Liver (tissue), 9 donors: ENCODE data around the gene A1CF. TPM values are rescaled to one million over a fixed set of nuclear protein-coding genes. Genes with fewer than 3 reads are reported as not detected.

Source experiments
- DNase-seq: peaks from one replicate; pipeline ENCODE4 v3.0.0-alpha.2; 2017; ENCODE audit warnings: low spot score
- H3K27ac ChIP-seq, 2 donors: one replicate each; pipeline ENCODE4 v1.7.0; 2013; ENCODE audit warnings: inconsistent platforms in 2 of 2, low read length in 2 of 2, control low read depth in 1 of 2, low read depth in 1 of 2, mild to moderate bottlenecking in 1 of 2
- H3K27me3 ChIP-seq, 4 donors: one replicate each; pipeline versions ENCODE4 v1.6.1 to v1.7.0; 2013; ENCODE audit warnings: low read length in 3 of 4, inconsistent platforms in 1 of 4, mild to moderate bottlenecking in 1 of 4, moderate library complexity in 1 of 4; ENCODE audit not compliant: control insufficient read depth in 4 of 4, insufficient read depth in 4 of 4
- H3K36me3 ChIP-seq, 4 donors: one replicate each; pipeline versions ENCODE4 v1.6.1 to v1.7.0; 2013; ENCODE audit warnings: low read length in 3 of 4, mild to moderate bottlenecking in 3 of 4, low read depth in 1 of 4, moderate library complexity in 1 of 4; ENCODE audit not compliant: control insufficient read depth in 4 of 4, insufficient read depth in 3 of 4
- H3K4me1 ChIP-seq, 4 donors: one replicate each; pipeline versions ENCODE4 v1.6.1 to v1.7.0; 2013; ENCODE audit warnings: low read length in 3 of 4, mild to moderate bottlenecking in 3 of 4, moderate library complexity in 1 of 4; ENCODE audit not compliant: control insufficient read depth in 4 of 4, insufficient read depth in 4 of 4
- H3K4me3 ChIP-seq, 3 donors: one replicate each; pipeline versions ENCODE4 v1.6.1 to v1.7.0; 2013; ENCODE audit warnings: low read length in 3 of 3, control low read depth in 1 of 3, low read depth in 1 of 3, mild to moderate bottlenecking in 1 of 3
- H3K9ac ChIP-seq, 2 donors: one replicate each; pipeline ENCODE4 v1.7.0; 2013; ENCODE audit warnings: low read length in 2 of 2, mild to moderate bottlenecking in 2 of 2, moderate library complexity in 2 of 2, control low read depth in 1 of 2, low read depth in 1 of 2
- H3K9me3 ChIP-seq, 4 donors: one replicate each; pipeline versions ENCODE4 v1.6.1 to v1.7.0; 2013; ENCODE audit warnings: low read length in 3 of 4; ENCODE audit not compliant: control insufficient read depth in 4 of 4
- EGR1 ChIP-seq, 2 donors: IDR thresholded peaks; 2 replicates each; pipeline ENCODE4 v1.6.1; 2016 to 2018; ENCODE audit warnings: antibody characterized with exemption in 2 of 2, low read depth in 2 of 2
- FOXA1 ChIP-seq: IDR thresholded peaks from 2 replicates; pipeline ENCODE4 v1.6.1; 2016; ENCODE audit warnings: antibody characterized with exemption
- FOXA2 ChIP-seq: IDR thresholded peaks from 2 replicates; pipeline ENCODE4 v1.6.1; 2016; ENCODE audit warnings: antibody characterized with exemption
- GABPA ChIP-seq, 2 donors: IDR thresholded peaks in 1 of 2; conservative IDR thresholded peaks in 1 of 2; 2 replicates each; pipeline ENCODE4 v1.6.1; 2016; ENCODE audit warnings: antibody characterized with exemption in 2 of 2, mild to moderate bottlenecking in 1 of 2, moderate library complexity in 1 of 2
- HNF4A ChIP-seq, 2 donors: conservative IDR thresholded peaks; 2 replicates each; pipeline ENCODE4 v1.6.1; 2016; ENCODE audit warnings: antibody characterized with exemption in 2 of 2, mild to moderate bottlenecking in 2 of 2
- HNF4G ChIP-seq: IDR thresholded peaks from 2 replicates; pipeline ENCODE4 v1.6.1; 2016; ENCODE audit warnings: antibody characterized with exemption
- JUND ChIP-seq, 2 donors: IDR thresholded peaks; 2 replicates each; pipeline ENCODE4 v1.6.1; 2016; ENCODE audit warnings: antibody characterized with exemption in 2 of 2
- NR2F2 ChIP-seq: IDR thresholded peaks from 2 replicates; pipeline ENCODE4 v1.6.1; 2016; ENCODE audit warnings: antibody characterized with exemption
- RAD21 ChIP-seq, 2 donors: IDR thresholded peaks; 2 replicates each; pipeline ENCODE4 v1.6.1; 2016; ENCODE audit warnings: antibody characterized with exemption in 2 of 2, mild to moderate bottlenecking in 2 of 2
- RXRA ChIP-seq, 2 donors: IDR thresholded peaks; 2 replicates each; pipeline ENCODE4 v1.6.1; 2017 to 2018; ENCODE audit warnings: antibody characterized with exemption in 2 of 2, mild to moderate bottlenecking in 1 of 2
- SP1 ChIP-seq: IDR thresholded peaks from 2 replicates; pipeline ENCODE4 v1.6.1; 2018; ENCODE audit warnings: antibody characterized with exemption, mild to moderate bottlenecking
- TAF1 ChIP-seq: conservative IDR thresholded peaks from 2 replicates; pipeline ENCODE4 v1.6.1; 2016; ENCODE audit warnings: antibody characterized with exemption, mild to moderate bottlenecking
- YY1 ChIP-seq: IDR thresholded peaks from 2 replicates; pipeline ENCODE4 v1.6.1; 2016; ENCODE audit warnings: antibody characterized with exemption, mild to moderate bottlenecking
- ZBTB33 ChIP-seq: IDR thresholded peaks from 2 replicates; pipeline ENCODE4 v1.6.1; 2016; ENCODE audit warnings: antibody characterized with exemption
- WGBS: extraction: QIAGEN DNeasy Blood & Tissue Kit; methylation state at CpG from one replicate; pipeline ENCODE4 v1.1.7; 2013; 5-methylcytosine and 5-hydroxymethylcytosine counted together
- polyA plus RNA-seq, 2 donors: library from polyadenylated mRNA; stranded (reverse) in 1 of 2; unstranded in 1 of 2; fragments of 200-250 nt in 1 of 2; fragments of >200 nt in 1 of 2; fragmentation: Nextera tagmentation in 1 of 2; extraction: Ambion mirVana in 1 of 2; gene quantifications; one replicate each; pipeline versions ENCODE4 v1.2.1 to v1.2.3, GENCODE V29; 2013 to 2015
- total RNA-seq, 2 donors: library from RNA; depleted of rRNA; stranded (reverse); fragments of >200 nt; gene quantifications; one replicate each; pipeline ENCODE4 v1.2.3, GENCODE V29; 2014
- TF ChIP-seq, protein P1 (sequence below): IDR thresholded peaks from 2 replicates; pipeline ENCODE4 v1.6.1; 2016; ENCODE audit warnings: antibody characterized with exemption
- TF ChIP-seq, protein P2 (sequence below): IDR thresholded peaks from 2 replicates; pipeline ENCODE4 v1.6.1; 2016; ENCODE audit warnings: antibody characterized with exemption
- TF ChIP-seq, protein P3 (sequence below): fragments of 150-350 bp; IDR thresholded peaks from 2 replicates; pipeline ENCODE4 v1.5.1; 2017; ENCODE audit warnings: improper control_type of control experiment, low read depth, low read length; ENCODE audit not compliant: missing input control
- TF ChIP-seq, protein P4 (sequence below): IDR thresholded peaks from 2 replicates; pipeline ENCODE4 v1.6.1; 2016; ENCODE audit warnings: antibody characterized with exemption, mild to moderate bottlenecking
- donor health status: healthy.
- donor health status: healthy.
- donor health status: healthy.
- donor health status: healthy.
- donor health status: healthy.

Gene A1CF
- total and polyA plus RNA-seq, 4 donors, result 31.8 to 198 (median 111) TPM

DNA sequence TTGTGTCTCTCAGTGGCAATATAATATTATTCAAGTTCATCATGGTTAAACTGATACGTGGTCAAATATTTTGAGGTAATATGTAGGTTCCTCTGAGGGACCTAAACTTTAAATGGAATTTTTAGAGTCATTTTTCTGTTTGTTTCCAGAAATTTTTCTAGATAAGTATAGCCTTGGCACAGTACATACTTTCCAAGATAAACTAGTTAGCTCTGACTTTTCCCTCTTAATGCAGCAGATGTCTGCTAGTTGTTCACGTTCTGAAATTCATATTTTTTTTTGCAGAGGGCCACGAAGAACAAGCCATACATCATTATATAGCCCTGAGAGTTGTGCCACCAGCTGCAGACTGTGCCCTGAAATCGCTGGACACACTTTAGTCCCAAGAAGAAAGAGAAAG lies 61.6 kb downstream of the A1CF start (continued):
- no peak for TF ChIP-seq ZBTB33
- TF ChIP-seq HNF4G, result no peak
- TF ChIP-seq, protein P1, sequence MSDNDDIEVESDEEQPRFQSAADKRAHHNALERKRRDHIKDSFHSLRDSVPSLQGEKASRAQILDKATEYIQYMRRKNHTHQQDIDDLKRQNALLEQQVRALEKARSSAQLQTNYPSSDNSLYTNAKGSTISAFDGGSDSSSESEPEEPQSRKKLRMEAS, result no peak
- no peak for TF ChIP-seq EGR1 (IDR thresholded peaks at IDR 0.05; ENCODE audit: low read depth in 2 of 2)

DNA sequence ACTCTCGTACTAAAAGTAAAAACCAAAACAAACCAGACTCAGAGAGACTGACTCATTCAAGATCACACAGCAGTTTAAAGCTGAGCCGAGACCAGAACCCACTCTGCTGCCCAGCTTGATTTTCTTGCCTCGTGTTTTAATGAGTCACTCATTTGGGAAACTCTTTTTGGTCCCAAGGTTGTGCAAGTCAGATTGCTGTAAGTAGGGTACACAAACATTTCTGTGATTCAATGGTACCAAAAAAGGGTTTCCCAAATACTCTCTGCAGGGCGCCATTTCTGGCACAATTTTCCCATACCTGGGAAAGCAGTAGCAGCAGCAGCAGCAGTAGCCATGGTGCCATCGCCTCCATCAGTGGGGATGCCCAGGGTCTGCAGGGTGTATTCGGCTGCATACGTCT lies 75.8 kb downstream of the A1CF start:
- H3K9ac ChIP-seq, result no peak overlapping the region
- WGBS, result 67% methylated on average over 7 of the region's 7 CpGs
- no peaks in the 10 kb centered on the region for H3K9me3 ChIP-seq
- peaks cover 6 to 51% (median 26%) of the 10 kb centered on the region in 4 donors for H3K4me1 ChIP-seq
- H3K27ac ChIP-seq, result peak overlapping the region; percentile 48 to 74
- H3K27me3 ChIP-seq, result no peaks in the 10 kb centered on the region
- H3K4me3 ChIP-seq, result no peak overlapping the region
- TF ChIP-seq EGR1 (IDR thresholded peaks at IDR 0.05; ENCODE audit: low read depth in 2 of 2) (no peak), RXRA (IDR thresholded peaks at IDR 0.05) (peak; percentile 24 to 67), FOXA1 (no peak), FOXA2 (peak; percentile 51), GABPA (IDR thresholded peaks at IDR 0.05 in 1 of 2, conservative IDR thresholded peaks at IDR 0.05 in 1 of 2) (peak in 1 of 2 donors; percentile 37), HNF4A (conservative IDR thresholded peaks at IDR 0.05) (peak; percentile 45 to 71), NR2F2 (no peak), SP1 (peak; percentile 48), RAD21 (IDR thresholded peaks at IDR 0.05) (peak; percentile 17 to 29), YY1 (peak; percentile 96), JUND (IDR thresholded peaks at IDR 0.05) (peak; percentile 79 to 86), HNF4G (no peak), ZBTB33 (peak; percentile 7), TAF1 (no peak)
- TF ChIP-seq, protein P2, sequence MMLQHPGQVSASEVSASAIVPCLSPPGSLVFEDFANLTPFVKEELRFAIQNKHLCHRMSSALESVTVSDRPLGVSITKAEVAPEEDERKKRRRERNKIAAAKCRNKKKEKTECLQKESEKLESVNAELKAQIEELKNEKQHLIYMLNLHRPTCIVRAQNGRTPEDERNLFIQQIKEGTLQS, result peak; percentile 59
- TF ChIP-seq, protein P3, sequence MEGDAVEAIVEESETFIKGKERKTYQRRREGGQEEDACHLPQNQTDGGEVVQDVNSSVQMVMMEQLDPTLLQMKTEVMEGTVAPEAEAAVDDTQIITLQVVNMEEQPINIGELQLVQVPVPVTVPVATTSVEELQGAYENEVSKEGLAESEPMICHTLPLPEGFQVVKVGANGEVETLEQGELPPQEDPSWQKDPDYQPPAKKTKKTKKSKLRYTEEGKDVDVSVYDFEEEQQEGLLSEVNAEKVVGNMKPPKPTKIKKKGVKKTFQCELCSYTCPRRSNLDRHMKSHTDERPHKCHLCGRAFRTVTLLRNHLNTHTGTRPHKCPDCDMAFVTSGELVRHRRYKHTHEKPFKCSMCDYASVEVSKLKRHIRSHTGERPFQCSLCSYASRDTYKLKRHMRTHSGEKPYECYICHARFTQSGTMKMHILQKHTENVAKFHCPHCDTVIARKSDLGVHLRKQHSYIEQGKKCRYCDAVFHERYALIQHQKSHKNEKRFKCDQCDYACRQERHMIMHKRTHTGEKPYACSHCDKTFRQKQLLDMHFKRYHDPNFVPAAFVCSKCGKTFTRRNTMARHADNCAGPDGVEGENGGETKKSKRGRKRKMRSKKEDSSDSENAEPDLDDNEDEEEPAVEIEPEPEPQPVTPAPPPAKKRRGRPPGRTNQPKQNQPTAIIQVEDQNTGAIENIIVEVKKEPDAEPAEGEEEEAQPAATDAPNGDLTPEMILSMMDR, result no peak
- TF ChIP-seq, protein P4, sequence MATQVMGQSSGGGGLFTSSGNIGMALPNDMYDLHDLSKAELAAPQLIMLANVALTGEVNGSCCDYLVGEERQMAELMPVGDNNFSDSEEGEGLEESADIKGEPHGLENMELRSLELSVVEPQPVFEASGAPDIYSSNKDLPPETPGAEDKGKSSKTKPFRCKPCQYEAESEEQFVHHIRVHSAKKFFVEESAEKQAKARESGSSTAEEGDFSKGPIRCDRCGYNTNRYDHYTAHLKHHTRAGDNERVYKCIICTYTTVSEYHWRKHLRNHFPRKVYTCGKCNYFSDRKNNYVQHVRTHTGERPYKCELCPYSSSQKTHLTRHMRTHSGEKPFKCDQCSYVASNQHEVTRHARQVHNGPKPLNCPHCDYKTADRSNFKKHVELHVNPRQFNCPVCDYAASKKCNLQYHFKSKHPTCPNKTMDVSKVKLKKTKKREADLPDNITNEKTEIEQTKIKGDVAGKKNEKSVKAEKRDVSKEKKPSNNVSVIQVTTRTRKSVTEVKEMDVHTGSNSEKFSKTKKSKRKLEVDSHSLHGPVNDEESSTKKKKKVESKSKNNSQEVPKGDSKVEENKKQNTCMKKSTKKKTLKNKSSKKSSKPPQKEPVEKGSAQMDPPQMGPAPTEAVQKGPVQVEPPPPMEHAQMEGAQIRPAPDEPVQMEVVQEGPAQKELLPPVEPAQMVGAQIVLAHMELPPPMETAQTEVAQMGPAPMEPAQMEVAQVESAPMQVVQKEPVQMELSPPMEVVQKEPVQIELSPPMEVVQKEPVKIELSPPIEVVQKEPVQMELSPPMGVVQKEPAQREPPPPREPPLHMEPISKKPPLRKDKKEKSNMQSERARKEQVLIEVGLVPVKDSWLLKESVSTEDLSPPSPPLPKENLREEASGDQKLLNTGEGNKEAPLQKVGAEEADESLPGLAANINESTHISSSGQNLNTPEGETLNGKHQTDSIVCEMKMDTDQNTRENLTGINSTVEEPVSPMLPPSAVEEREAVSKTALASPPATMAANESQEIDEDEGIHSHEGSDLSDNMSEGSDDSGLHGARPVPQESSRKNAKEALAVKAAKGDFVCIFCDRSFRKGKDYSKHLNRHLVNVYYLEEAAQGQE, result peak; percentile 47
- TF ChIP-seq, protein P1, result peak; percentile 72
- peaks cover 3 to 55% (median 19%) of the 10 kb centered on the region in 4 donors for H3K36me3 ChIP-seq
- DNase-seq, result no peak
